Amygdala (tissue), 56 donors: ENCODE results near the gene REEP1.
A peak's percentile ranks its signal among the peaks of the same experiment; 100 is the strongest.
"Not testable (repeated sequence)": the region's sequence is repeated elsewhere in the genome, so short reads cannot be mapped to it uniquely, and the experiment has no call there.

Source experiments
- DNase-seq, 56 donors: peaks; one replicate each; lab custom pipeline; 2025; lab: John Stamatoyannopoulos, UW

REEP1 gene

GRCh38 chr2:86350751-86351150 lies 13.3 kb upstream of the REEP1 start:
- no peak for DNase-seq

GRCh38 chr2:86347401-86347800 lies 10.0 kb upstream of the REEP1 start:
- DNase-seq: no peak

- not testable (repeated sequence) for DNase-seq
Measured at GRCh38 chr2:86345783-86346370, 8.5 kb upstream of the REEP1 start.

- no peak for DNase-seq
Measured at GRCh38 chr2:86344404-86344803, 7.0 kb upstream of the REEP1 start.

DNA sequence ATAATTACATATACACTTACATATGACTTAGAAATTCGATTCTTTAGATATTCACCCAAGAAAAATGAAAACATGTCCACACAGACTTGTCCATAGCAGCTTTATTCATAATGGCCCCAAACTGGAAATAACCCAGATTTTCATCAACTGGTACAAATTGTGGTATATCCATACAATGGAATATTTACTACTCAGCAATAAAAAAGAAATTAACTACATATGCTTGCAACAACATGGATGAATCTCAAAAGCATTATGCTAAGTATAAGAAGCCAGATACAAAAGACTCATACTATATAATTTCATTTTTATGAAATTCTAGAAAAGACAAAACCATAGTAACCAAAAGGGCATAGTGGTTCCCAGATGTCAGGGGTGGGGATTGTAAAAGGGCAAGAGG lies 5.1 kb upstream of the REEP1 start:
- DNase-seq: no peak

DNA sequence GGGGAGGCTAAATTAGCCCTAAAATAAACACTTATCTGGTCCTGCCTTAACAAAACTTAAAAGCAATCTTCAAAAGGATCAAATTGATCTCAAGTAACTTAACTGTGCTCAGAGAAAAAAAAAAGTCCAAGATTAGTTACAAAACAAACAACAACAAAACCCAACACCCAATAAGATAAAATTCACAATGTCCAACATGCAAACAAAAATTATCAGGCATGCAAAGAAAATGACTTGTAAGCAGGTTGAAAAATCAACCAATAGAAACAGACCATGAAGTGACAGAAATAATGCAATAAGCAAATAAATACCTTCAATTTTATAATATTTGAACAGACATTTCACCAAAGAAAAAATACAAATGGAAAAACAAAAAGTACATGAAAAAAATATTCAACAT lies 4.0 kb upstream of the REEP1 start:
- DNase-seq: no peak

GRCh38 chr2:86338778-86339295 lies 1.4 kb upstream of the REEP1 start:
- DNase-seq: no peak

- DNase-seq: peak in 11 of 56 donors; percentile 11 to 56 (median 34)
Measured at GRCh38 chr2:86336675-86337243, 667 bp downstream of the REEP1 start.

GRCh38 chr2:86335865-86336674 lies 1.4 kb downstream of the REEP1 start:
- no peak for DNase-seq

GRCh38 chr2:86333378-86333777 lies 4.0 kb downstream of the REEP1 start:
- DNase-seq: no peak

DNA sequence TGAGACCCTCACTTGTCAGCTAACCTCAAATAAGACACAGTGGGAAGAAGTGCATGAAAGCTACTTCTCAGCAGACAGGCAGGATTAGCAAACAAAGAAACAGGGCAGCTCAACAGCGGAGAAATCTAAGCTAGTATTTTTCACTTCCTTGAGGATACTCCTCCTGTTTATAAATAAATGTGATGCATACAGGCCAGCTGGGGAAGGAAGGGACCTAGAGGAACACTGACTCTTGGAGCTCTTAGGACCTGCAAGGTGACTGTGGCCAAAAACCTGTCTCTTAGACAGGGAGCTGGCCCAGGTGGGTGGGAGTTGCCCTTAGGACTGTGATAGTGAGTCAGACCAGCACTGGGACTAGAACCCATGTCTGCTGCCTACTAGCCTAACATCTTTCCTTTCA lies 4.8 kb downstream of the REEP1 start:
- no peak for DNase-seq

GRCh38 chr2:86331384-86331783 lies 6.0 kb downstream of the REEP1 start:
- DNase-seq: no peak

DNA sequence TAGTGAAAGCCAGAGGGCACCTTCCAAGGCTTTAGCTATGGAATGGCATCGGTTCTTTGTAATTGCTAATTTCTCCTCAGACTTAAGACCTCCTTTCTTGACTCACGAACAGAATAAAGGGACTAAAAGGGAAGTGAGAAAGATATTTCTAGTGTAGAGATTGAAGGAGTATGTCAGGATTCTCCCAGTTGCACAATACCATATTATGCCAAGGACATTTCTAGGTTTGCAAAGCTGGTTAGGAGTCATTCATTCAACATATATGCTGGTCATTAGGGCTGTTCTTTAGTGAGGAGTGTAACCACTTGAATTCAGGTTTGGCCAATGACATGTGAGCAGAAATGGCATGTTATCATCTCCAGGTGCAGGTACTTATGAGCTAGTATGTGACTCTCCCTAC lies 7.4 kb downstream of the REEP1 start:
- DNase-seq: no peak

GRCh38 chr2:86323273-86324021 lies 14.0 kb downstream of the REEP1 start:
- no peak for DNase-seq

DNA sequence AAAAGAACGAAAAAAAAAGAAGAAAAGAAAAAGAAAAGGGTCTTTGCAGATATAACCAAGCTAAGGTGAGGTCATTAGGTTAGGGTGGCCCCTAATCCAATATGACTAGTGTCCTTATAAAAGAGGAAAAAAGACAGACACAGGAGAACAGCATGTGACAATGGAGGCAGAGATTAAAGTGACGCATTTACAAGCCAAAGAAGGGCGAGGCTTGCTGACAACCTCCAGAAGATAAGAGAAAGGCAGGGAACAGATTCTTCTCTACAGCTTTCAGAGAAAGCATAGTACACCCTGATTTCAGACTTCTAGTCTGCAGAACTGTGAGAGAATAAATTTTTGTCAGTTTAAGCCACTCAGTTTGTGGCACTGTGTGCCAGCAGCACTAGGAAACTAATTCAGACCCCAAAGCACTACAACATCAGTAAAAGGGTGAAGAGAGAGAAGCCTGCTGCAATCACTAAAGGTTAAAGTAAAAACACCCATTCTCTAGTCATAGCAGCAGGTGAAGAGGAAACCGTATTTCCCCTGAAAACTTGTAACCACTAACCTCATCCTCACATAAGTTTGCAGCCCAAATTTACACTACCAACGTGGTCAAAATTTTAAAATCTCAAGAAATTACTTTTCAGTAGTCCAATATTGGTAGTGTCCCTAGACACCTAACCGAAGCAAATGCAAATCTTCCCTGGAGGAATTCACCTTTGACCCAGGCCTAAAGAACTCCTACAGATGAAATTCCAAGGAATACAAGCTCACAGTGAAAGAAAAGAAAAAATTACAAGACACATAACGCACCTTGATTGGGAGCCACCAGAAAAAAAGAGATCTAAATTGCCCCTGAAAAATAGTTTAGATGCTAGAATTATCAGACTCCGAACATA lies 17.5 kb downstream of the REEP1 start:
- no peak for DNase-seq

DNA sequence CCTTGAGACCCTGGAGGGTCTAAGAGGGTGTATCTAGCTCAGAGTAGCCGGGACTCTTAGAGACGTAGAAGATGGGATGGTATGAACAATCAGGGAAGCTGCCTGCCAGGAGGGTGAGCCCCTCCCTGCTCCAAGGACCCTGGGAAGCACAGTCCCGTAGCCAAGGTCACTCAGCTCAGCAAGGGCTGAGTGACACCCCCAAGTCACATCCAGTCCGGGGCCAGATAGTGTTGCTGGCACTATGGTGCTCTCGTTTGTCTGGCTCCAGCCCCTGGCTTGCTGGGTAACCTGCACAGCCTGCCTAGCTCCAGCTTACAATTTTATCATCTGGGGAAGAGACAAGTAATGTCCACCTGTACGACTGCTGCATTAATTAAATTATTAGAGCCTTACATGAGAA lies 22.3 kb downstream of the REEP1 start:
- DNase-seq: no peak

- DNase-seq: no peak
Measured at GRCh38 chr2:86314125-86314524, 23.3 kb downstream of the REEP1 start.

DNA sequence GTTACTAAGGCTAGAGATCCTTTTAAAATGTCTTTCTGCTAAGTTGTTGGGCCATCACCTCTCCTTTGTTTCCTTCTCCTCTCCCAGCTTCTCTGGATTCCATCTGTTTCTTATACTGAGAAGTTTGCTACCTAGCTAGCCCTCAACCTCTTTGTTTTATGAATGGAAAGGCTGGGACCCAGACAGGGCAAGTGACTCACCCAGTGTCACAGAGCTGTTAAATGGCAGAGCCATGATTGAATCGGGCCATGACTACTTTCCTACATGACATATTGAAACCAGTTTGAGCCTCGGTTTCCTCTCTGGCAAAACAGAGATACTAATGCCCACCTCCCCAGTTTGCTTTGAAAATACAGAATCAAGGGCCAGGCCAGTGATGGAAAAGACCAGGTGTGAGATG lies 24.1 kb downstream of the REEP1 start:
- DNase-seq: no peak

DNA sequence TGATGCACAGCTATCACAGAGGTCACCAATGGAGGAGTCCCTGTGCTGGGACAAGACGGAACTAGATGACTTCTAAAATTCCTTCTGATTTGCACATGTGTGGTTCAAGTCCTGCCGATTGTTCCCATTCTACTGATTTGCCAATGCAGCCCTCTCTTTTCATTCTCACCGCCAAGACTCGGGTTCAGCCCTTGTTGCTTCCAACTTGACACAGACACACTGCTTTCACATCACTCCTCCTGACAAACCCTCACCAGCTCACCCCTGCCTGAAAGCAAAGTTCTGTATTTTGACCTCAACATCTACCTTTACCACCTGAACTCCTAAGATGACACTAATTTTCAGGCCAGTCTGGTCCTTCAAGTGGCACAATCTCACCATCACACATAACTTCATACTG lies 25.5 kb downstream of the REEP1 start:
- DNase-seq: no peak

- peak in 1 of 56 donors; percentile 20 for DNase-seq
Measured at GRCh38 chr2:86309966-86310365, 27.5 kb downstream of the REEP1 start.
